PC-9 (cell line): ENCODE data around the gene PAXX. TPM values are rescaled to one million over a fixed set of nuclear protein-coding genes. Genes with fewer than 3 reads are reported as not detected.

Experiments used
- BruUV-seq: library from RNA; stranded (reverse); fragments of 400-500 nt; replicated peaks from 2 replicates; lab custom pipeline; 2021; lab: Mats Ljungman, UMichigan
- CTCF ChIA-PET: fragments of 300-600 bp; sonication (Branson Sonifier 250); formaldehyde crosslinking; loops from one replicate; lab custom pipeline; 2022; ENCODE audit warnings: antibody characterized with exemption; lab: Charles Lee
- POLR2A ChIA-PET: fragments of 300-600 bp; sonication (Branson Sonifier 250); formaldehyde crosslinking; loops from one replicate; lab custom pipeline; 2022; ENCODE audit warnings: antibody characterized with exemption; ENCODE audit not compliant: unreplicated experiment; lab: Charles Lee
- DNase-seq, 2 experiments: peaks; one replicate each; pipeline versions ENCODE4 v3.0.0 to v3.0.0-alpha.2; 2015 to 2022; ENCODE audit warnings: mixed read lengths in 1 of 2
- H2AFZ ChIP-seq: fragments of 200-600 bp; sonication (generic); 2 replicates; pipeline ENCODE4 v1.8.1; 2017; ENCODE audit warnings: antibody characterized with exemption
- H3F3A ChIP-seq: fragments of 200-600 bp; sonication (generic); 2 replicates; pipeline ENCODE4 v1.8.1; 2017; ENCODE audit warnings: antibody characterized with exemption, mild to moderate bottlenecking, low read depth; ENCODE audit not compliant: insufficient read depth
- H3K27ac ChIP-seq: fragments of 200-600 bp; sonication (generic); 2 replicates; pipeline ENCODE4 v1.6.1; 2016; ENCODE audit warnings: mixed run types
- H3K27me3 ChIP-seq: fragments of 200-600 bp; sonication (generic); 2 replicates; pipeline ENCODE4 v1.6.1; 2016; ENCODE audit warnings: low read depth, mixed run types; ENCODE audit not compliant: insufficient read depth
- H3K36me3 ChIP-seq: fragments of 200-600 bp; sonication (generic); 2 replicates; pipeline ENCODE4 v1.6.1; 2016; ENCODE audit warnings: low read depth, mixed run types
- H3K4me1 ChIP-seq: fragments of 200-600 bp; sonication (generic); replicated peaks from 2 replicates; pipeline ENCODE4 v1.6.1; 2016; ENCODE audit warnings: mixed run types; ENCODE audit not compliant: insufficient read depth
- H3K4me2 ChIP-seq: fragments of 200-600 bp; sonication (generic); 2 replicates; pipeline ENCODE4 v1.6.1; 2017; ENCODE audit warnings: mixed run types
- H3K4me3 ChIP-seq: fragments of 200-600 bp; sonication (generic); 2 replicates; pipeline ENCODE4 v1.6.1; 2016; ENCODE audit warnings: mixed run types
- H3K79me2 ChIP-seq: fragments of 200-600 bp; sonication (generic); 2 replicates; pipeline ENCODE4 v1.6.1; 2017; ENCODE audit warnings: low read depth, mixed run types
- H3K9me2 ChIP-seq: fragments of 200-600 bp; sonication (generic); 2 replicates; pipeline ENCODE4 v1.8.1; 2017; ENCODE audit warnings: mild to moderate bottlenecking; ENCODE audit not compliant: insufficient read depth
- H3K9me3 ChIP-seq: fragments of 200-600 bp; sonication (generic); 2 replicates; pipeline ENCODE4 v1.8.1; 2016; ENCODE audit warnings: low read depth; ENCODE audit not compliant: insufficient read depth
- H4K20me1 ChIP-seq: fragments of 200-600 bp; sonication (generic); 2 replicates; pipeline ENCODE4 v1.8.1; 2017; ENCODE audit not compliant: insufficient read depth
- EZH2 ChIP-seq: fragments of 200-600 bp; sonication (generic); IDR thresholded peaks from 2 replicates; pipeline ENCODE4 v1.8.0; 2017; ENCODE audit warnings: antibody characterized with exemption, low read depth
- intact Hi-C: fragments of 100-400 bp; cut with micrococcal nuclease; formaldehyde crosslinking; loops from one replicate; pipeline ENCODE4 v1.10.0; 2022; ENCODE audit not compliant: unreplicated experiment
- total RNA-seq: library from RNA; stranded (reverse); gene quantifications from 2 replicates; pipeline ENCODE4 v1.2.3, GENCODE V29; 2021
- TF ChIP-seq, protein P1 (sequence below): fragments of 200-600 bp; sonication (generic); conservative IDR thresholded peaks from 2 replicates; pipeline ENCODE4 v1.6.1; 2017; ENCODE audit warnings: mixed run types, antibody characterized with exemption, mild to moderate bottlenecking, moderate library complexity

PAXX gene
- total RNA-seq, 1 experiment from 2014 or later = 54.9 TPM

DNA sequence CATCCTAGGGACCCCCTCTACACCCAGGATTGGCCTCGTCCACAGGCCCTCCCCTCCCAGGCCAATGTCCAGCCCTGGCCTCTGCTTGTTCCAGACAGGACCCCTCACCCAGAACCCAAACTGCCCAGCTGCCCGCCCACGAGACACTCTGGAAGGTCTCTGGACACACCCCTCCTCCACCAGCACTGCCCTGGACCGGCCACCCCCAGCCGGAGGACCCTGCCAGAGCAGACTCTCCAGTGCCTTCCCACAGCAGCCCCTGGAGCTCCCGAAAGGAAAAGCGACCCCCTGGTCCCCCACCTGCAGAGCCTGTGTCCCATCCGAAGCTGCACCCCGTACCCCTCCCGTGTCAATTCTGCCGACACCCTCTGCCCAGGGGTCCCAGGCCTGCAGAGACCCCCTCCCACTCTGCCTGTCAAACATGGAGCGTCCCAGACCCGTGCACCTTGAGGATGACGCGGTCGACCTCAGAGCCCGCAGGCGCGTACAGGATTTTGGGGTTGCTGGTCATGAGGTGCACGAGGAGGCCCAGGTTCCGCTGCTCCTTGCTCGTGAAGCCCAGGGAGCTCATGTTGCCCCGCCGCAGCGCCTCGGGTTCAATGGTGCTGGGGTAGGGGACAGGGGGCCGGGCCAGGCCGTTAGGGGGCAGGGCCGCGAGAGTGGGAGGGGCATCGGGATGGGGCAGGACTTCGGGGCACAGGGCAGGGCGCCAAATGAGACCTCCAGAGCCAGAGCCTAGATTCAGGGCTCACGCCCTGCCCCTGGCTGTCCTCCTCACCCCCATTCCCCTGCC is 27.9 kb downstream of the PAXX start:
- BruUV-seq = no TSS peak
- H3K27ac ChIP-seq = no peak overlapping the region
- no peak for DNase-seq
- no peak for TF ChIP-seq EZH2
- TF ChIP-seq, protein P1, sequence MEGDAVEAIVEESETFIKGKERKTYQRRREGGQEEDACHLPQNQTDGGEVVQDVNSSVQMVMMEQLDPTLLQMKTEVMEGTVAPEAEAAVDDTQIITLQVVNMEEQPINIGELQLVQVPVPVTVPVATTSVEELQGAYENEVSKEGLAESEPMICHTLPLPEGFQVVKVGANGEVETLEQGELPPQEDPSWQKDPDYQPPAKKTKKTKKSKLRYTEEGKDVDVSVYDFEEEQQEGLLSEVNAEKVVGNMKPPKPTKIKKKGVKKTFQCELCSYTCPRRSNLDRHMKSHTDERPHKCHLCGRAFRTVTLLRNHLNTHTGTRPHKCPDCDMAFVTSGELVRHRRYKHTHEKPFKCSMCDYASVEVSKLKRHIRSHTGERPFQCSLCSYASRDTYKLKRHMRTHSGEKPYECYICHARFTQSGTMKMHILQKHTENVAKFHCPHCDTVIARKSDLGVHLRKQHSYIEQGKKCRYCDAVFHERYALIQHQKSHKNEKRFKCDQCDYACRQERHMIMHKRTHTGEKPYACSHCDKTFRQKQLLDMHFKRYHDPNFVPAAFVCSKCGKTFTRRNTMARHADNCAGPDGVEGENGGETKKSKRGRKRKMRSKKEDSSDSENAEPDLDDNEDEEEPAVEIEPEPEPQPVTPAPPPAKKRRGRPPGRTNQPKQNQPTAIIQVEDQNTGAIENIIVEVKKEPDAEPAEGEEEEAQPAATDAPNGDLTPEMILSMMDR = no peak
- intact Hi-C loops = no loop called here
- peaks cover 7% of the 10 kb centered on the region; the same call in 1 of the 2 replicates for H3F3A ChIP-seq
- POLR2A ChIA-PET = interaction anchor here (0.6 kb wide), 1 partner anchor 135 kb away, joined by 4 read pairs; no protein-coding TSS in a partner anchor
- H3K4me2 ChIP-seq = no peak overlapping the region
- no peak overlapping the region for H3K4me3 ChIP-seq
- H2AFZ ChIP-seq = no peak overlapping the region
- H4K20me1 ChIP-seq = no peaks in the 10 kb centered on the region; the same call in 1 of the 2 replicates
- no peaks in the 10 kb centered on the region for H3K79me2 ChIP-seq
- H3K36me3 ChIP-seq = no peaks in the 10 kb centered on the region
- H3K9me3 ChIP-seq = no peaks in the 10 kb centered on the region
- no peaks in the 10 kb centered on the region for H3K4me1 ChIP-seq
- no peaks in the 10 kb centered on the region for H3K27me3 ChIP-seq
- no peaks in the 10 kb centered on the region for H3K9me2 ChIP-seq
- CTCF ChIA-PET = interaction anchor here (0.7 kb wide), 1 partner anchor 178 kb away, joined by 12 read pairs; the partner anchor contains the start of gene AJM1

DNA sequence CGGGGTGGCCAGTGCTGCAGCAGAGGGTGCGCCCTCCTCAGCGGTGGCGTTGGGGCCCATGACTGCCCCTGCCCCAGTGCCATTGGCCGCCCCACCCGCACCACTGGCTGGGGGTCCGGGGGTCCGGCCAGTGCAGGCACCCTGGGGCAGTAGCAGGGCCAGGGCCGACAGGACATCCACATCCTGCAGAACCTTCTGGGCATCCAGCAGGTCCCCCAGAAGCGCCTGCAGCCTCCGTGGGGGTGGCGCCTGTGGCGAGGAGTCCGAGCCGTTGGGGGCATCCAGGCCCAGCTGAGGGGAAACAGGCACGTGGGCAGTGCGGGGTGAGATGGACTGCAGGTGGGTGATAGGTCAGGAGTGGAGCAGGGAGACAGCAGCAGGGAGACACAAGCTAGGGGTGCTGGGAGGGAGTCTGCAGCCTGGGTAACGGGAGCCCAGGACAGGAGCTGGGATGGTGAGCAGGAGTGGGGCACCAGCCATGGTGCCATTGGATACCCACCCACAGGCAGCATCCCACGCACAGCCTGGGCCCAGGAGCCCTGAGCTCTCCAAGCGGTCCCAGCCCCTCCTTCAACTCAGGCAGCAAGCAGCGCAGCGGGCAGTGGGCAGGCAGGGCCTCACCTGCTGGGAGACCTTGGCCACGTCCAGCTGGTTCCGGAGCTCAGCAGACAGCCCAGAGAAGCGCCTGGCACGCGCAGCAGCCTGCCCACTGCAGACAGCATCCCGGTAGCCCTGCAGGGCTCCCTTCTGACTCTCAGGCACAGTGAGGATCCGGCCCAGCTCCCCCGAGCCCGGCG is 28.7 kb downstream of the PAXX start:
- POLR2A ChIA-PET = no interaction called here
- intact Hi-C loops = no loop called here
- no peaks in the 10 kb centered on the region for H3K27me3 ChIP-seq

DNA sequence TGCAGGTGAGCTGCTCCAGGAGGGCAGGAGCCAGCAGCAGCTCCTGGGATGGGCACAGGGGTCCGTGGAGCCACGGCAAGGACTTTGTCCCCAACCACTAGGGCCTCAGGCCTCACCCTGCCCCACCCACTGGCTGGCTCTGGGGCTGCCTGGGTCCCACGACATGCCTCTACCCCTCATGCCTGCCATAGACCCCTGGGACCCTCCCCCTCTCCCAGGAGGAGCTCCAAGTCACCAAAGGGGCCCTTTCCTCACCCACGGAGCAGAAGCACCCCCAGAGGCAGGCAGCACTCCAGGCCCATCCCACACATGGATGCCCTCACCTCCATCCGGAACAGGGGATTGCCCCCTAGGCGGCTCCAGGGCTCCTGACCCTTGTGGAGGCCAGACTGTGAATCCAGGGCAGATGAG is 29.4 kb downstream of the PAXX start:
- ChIA-PET CTCF (interaction anchor here (0.5 to 1.0 kb wide), 2 partner anchors 71 to 74 kb away, joined by 5 to 10 read pairs; no protein-coding TSS in a partner anchor), POLR2A (no interaction called here)
- Histone ChIP-seq H3K4me1 (no peaks in the 10 kb centered on the region), H3K27ac (no peak overlapping the region), H3K4me3 (no peak overlapping the region), H3K4me2 (no peak overlapping the region), H3K9me3 (no peaks in the 10 kb centered on the region), H3K9me2 (no peaks in the 10 kb centered on the region), H3K79me2 (no peaks in the 10 kb centered on the region), H3K36me3 (no peaks in the 10 kb centered on the region), H3K27me3 (no peaks in the 10 kb centered on the region), H2AFZ (no peak overlapping the region), H4K20me1 (no peaks in the 10 kb centered on the region; the same call in 1 of the 2 replicates), H3F3A (peaks cover 7% of the 10 kb centered on the region; the same call in 1 of the 2 replicates)
- intact Hi-C loops = no loop called here
- BruUV-seq = no TSS peak
- no peak for TF ChIP-seq EZH2
- TF ChIP-seq, protein P1 = no peak
- no peak for DNase-seq

More for the DNA sequence above, 28.7 kb downstream of the PAXX start:
- TF ChIP-seq, protein P1 = no peak
- no peak for TF ChIP-seq EZH2
- H3K27ac ChIP-seq = no peak overlapping the region
- H3K36me3 ChIP-seq = no peaks in the 10 kb centered on the region
- H3K4me1 ChIP-seq = no peaks in the 10 kb centered on the region
- no peaks in the 10 kb centered on the region for H3K9me3 ChIP-seq
- no peaks in the 10 kb centered on the region for H3K9me2 ChIP-seq
- peaks cover 7% of the 10 kb centered on the region; the same call in 1 of the 2 replicates for H3F3A ChIP-seq
- no peak overlapping the region for H3K4me3 ChIP-seq
- DNase-seq = no peak
- no peaks in the 10 kb centered on the region for H3K79me2 ChIP-seq
- H2AFZ ChIP-seq = no peak overlapping the region
- CTCF ChIA-PET = interaction anchor here (0.5 to 0.7 kb wide), 2 partner anchors 58 to 71 kb away, joined by 3 to 5 read pairs; no protein-coding TSS in a partner anchor
- BruUV-seq = no TSS peak
- H4K20me1 ChIP-seq = no peaks in the 10 kb centered on the region; the same call in 1 of the 2 replicates
- no peak overlapping the region for H3K4me2 ChIP-seq
